Measurements from ENCODE around the gene PARD3B. TPM values are rescaled to one million over a fixed set of nuclear protein-coding genes. Genes with fewer than 3 reads are reported as not detected.

Gene PARD3B
- total and polyA plus RNA-seq, 2 experiments from 2014 or later: 3.5 to 4.4 TPM

DNA sequence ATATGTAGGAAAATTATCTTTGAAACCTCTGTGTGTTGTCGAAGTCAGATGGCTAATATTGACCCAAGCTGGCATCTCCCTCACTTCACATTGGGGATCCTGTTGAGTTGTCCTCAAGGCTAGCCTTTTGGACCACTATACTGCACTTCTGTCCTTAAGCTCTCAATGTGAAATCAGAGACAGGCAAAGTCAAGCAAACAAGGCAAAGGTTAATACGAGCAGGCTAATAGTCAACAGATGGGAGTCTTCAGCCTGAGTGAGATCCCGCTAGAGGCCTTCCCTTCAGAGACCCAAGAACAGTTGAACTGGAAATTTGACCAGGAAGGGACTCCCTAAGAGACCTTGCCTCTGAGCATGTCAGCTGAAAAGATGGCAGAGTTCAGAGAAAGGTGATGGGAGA, 475.4 kb downstream of the PARD3B start:
- Histone ChIP-seq H3K4me2 (no peak overlapping the region), H3K9me2 (ENCODE audit: insufficient read depth) (peaks cover 11% of the 10 kb centered on the region; the same call in 1 of the 2 replicates), H4K20me1 (replicated peaks; ENCODE audit: insufficient read depth) (no peaks in the 10 kb centered on the region), H3K27ac (ENCODE audit: low read depth) (no peak overlapping the region), H3K4me3 (no peak overlapping the region), H3K27me3 (ENCODE audit: insufficient read depth) (no peaks in the 10 kb centered on the region), H3K36me3 (ENCODE audit: insufficient read depth) (no peaks in the 10 kb centered on the region), H3K4me1 (ENCODE audit: insufficient read depth) (no peaks in the 10 kb centered on the region), H2AFZ (no peak overlapping the region), H3F3A (replicated peaks; ENCODE audit: low read depth) (no peaks in the 10 kb centered on the region), H3K79me2 (replicated peaks; ENCODE audit: insufficient read depth) (no peaks in the 10 kb centered on the region)
- Mint-ChIP-seq H3K4me1 (peaks cover 3% of the 10 kb centered on the region; the same call in 2 of the 3 replicates), H3K36me3 (ENCODE audit: low read depth) (no peaks in the 10 kb centered on the region), H3K9me3 (no peaks in the 10 kb centered on the region), H3K27ac (no peak overlapping the region), H3K4me3 (no peak overlapping the region), H3K27me3 (ENCODE audit: insufficient read depth, low read depth, poor library complexity) (no peaks in the 10 kb centered on the region)
- TF ChIP-seq ZNF331 (CRISPR knock-in tag; IDR thresholded peaks at IDR 0.05; ENCODE audit: low read depth): no peak
- TF ChIP-seq, protein P1, sequence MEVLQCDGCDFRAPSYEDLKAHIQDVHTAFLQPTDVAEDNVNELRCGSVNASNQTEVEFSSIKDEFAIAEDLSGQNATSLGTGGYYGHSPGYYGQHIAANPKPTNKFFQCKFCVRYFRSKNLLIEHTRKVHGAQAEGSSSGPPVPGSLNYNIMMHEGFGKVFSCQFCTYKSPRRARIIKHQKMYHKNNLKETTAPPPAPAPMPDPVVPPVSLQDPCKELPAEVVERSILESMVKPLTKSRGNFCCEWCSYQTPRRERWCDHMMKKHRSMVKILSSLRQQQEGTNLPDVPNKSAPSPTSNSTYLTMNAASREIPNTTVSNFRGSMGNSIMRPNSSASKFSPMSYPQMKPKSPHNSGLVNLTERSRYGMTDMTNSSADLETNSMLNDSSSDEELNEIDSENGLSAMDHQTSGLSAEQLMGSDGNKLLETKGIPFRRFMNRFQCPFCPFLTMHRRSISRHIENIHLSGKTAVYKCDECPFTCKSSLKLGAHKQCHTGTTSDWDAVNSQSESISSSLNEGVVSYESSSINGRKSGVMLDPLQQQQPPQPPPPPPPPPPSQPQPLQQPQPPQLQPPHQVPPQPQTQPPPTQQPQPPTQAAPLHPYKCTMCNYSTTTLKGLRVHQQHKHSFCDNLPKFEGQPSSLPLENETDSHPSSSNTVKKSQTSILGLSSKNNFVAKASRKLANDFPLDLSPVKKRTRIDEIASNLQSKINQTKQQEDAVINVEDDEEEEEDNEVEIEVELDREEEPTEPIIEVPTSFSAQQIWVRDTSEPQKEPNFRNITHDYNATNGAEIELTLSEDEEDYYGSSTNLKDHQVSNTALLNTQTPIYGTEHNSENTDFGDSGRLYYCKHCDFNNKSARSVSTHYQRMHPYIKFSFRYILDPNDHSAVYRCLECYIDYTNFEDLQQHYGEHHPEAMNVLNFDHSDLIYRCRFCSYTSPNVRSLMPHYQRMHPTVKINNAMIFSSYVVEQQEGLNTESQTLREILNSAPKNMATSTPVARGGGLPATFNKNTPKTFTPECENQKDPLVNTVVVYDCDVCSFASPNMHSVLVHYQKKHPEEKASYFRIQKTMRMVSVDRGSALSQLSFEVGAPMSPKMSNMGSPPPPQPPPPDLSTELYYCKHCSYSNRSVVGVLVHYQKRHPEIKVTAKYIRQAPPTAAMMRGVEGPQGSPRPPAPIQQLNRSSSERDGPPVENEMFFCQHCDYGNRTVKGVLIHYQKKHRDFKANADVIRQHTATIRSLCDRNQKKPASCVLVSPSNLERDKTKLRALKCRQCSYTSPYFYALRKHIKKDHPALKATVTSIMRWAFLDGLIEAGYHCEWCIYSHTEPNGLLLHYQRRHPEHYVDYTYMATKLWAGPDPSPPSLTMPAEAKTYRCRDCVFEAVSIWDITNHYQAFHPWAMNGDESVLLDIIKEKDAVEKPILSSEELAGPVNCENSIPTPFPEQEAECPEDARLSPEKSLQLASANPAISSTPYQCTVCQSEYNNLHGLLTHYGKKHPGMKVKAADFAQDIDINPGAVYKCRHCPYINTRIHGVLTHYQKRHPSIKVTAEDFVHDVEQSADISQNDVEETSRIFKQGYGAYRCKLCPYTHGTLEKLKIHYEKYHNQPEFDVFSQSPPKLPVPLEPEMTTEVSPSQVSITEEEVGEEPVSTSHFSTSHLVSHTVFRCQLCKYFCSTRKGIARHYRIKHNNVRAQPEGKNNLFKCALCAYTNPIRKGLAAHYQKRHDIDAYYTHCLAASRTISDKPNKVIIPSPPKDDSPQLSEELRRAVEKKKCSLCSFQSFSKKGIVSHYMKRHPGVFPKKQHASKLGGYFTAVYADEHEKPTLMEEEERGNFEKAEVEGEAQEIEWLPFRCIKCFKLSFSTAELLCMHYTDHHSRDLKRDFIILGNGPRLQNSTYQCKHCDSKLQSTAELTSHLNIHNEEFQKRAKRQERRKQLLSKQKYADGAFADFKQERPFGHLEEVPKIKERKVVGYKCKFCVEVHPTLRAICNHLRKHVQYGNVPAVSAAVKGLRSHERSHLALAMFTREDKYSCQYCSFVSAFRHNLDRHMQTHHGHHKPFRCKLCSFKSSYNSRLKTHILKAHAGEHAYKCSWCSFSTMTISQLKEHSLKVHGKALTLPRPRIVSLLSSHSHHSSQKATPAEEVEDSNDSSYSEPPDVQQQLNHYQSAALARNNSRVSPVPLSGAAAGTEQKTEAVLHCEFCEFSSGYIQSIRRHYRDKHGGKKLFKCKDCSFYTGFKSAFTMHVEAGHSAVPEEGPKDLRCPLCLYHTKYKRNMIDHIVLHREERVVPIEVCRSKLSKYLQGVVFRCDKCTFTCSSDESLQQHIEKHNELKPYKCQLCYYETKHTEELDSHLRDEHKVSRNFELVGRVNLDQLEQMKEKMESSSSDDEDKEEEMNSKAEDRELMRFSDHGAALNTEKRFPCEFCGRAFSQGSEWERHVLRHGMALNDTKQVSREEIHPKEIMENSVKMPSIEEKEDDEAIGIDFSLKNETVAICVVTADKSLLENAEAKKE (CRISPR knock-in tag; IDR thresholded peaks at IDR 0.05): no peak
- no peak for TF ChIP-seq STAT1 (IDR thresholded peaks at IDR 0.05; ENCODE audit: unreplicated experiment)
- TF ChIP-seq, protein P2, sequence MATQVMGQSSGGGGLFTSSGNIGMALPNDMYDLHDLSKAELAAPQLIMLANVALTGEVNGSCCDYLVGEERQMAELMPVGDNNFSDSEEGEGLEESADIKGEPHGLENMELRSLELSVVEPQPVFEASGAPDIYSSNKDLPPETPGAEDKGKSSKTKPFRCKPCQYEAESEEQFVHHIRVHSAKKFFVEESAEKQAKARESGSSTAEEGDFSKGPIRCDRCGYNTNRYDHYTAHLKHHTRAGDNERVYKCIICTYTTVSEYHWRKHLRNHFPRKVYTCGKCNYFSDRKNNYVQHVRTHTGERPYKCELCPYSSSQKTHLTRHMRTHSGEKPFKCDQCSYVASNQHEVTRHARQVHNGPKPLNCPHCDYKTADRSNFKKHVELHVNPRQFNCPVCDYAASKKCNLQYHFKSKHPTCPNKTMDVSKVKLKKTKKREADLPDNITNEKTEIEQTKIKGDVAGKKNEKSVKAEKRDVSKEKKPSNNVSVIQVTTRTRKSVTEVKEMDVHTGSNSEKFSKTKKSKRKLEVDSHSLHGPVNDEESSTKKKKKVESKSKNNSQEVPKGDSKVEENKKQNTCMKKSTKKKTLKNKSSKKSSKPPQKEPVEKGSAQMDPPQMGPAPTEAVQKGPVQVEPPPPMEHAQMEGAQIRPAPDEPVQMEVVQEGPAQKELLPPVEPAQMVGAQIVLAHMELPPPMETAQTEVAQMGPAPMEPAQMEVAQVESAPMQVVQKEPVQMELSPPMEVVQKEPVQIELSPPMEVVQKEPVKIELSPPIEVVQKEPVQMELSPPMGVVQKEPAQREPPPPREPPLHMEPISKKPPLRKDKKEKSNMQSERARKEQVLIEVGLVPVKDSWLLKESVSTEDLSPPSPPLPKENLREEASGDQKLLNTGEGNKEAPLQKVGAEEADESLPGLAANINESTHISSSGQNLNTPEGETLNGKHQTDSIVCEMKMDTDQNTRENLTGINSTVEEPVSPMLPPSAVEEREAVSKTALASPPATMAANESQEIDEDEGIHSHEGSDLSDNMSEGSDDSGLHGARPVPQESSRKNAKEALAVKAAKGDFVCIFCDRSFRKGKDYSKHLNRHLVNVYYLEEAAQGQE (IDR thresholded peaks at IDR 0.05; ENCODE audit: unreplicated experiment): no peak
- no peak for TF ChIP-seq NANOG (IDR thresholded peaks at IDR 0.05; ENCODE audit: borderline replicate concordance)
- TF ChIP-seq, protein P3, sequence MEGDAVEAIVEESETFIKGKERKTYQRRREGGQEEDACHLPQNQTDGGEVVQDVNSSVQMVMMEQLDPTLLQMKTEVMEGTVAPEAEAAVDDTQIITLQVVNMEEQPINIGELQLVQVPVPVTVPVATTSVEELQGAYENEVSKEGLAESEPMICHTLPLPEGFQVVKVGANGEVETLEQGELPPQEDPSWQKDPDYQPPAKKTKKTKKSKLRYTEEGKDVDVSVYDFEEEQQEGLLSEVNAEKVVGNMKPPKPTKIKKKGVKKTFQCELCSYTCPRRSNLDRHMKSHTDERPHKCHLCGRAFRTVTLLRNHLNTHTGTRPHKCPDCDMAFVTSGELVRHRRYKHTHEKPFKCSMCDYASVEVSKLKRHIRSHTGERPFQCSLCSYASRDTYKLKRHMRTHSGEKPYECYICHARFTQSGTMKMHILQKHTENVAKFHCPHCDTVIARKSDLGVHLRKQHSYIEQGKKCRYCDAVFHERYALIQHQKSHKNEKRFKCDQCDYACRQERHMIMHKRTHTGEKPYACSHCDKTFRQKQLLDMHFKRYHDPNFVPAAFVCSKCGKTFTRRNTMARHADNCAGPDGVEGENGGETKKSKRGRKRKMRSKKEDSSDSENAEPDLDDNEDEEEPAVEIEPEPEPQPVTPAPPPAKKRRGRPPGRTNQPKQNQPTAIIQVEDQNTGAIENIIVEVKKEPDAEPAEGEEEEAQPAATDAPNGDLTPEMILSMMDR (conservative IDR thresholded peaks at IDR 0.05; ENCODE audit: low read depth in 2 of 2): no peak
- TF ChIP-seq ZNF114 (CRISPR knock-in tag; IDR thresholded peaks at IDR 0.05): no peak
- no peak for TF ChIP-seq EZH2 (IDR thresholded peaks at IDR 0.05; ENCODE audit: low read depth, unreplicated experiment)
- no peak for TF ChIP-seq JUNB (IDR thresholded peaks at IDR 0.05; ENCODE audit: unreplicated experiment)
- no peak for TF ChIP-seq CREB1 (CRISPR knock-in tag; IDR thresholded peaks at IDR 0.05; ENCODE audit: low read depth)
- TF ChIP-seq, protein P4, sequence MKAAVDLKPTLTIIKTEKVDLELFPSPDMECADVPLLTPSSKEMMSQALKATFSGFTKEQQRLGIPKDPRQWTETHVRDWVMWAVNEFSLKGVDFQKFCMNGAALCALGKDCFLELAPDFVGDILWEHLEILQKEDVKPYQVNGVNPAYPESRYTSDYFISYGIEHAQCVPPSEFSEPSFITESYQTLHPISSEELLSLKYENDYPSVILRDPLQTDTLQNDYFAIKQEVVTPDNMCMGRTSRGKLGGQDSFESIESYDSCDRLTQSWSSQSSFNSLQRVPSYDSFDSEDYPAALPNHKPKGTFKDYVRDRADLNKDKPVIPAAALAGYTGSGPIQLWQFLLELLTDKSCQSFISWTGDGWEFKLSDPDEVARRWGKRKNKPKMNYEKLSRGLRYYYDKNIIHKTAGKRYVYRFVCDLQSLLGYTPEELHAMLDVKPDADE (IDR thresholded peaks at IDR 0.05): no peak
- no peak for TF ChIP-seq EZH2phosphoT487 (IDR thresholded peaks at IDR 0.05; ENCODE audit: unreplicated experiment)
- TF ChIP-seq POLR2AphosphoS5 (IDR thresholded peaks at IDR 0.05; ENCODE audit: low read depth): no peak
- ATAC-seq: no peak
- DNase-seq (ENCODE audit: low spot score): no peak
